ENCODE measurements around the gene MXRA8. TPM values are rescaled to one million over a fixed set of nuclear protein-coding genes. Genes with fewer than 3 reads are reported as not detected.

The MXRA8 gene
- total RNA-seq, 1 experiment from 2014 or later, result 5.0 TPM

DNA sequence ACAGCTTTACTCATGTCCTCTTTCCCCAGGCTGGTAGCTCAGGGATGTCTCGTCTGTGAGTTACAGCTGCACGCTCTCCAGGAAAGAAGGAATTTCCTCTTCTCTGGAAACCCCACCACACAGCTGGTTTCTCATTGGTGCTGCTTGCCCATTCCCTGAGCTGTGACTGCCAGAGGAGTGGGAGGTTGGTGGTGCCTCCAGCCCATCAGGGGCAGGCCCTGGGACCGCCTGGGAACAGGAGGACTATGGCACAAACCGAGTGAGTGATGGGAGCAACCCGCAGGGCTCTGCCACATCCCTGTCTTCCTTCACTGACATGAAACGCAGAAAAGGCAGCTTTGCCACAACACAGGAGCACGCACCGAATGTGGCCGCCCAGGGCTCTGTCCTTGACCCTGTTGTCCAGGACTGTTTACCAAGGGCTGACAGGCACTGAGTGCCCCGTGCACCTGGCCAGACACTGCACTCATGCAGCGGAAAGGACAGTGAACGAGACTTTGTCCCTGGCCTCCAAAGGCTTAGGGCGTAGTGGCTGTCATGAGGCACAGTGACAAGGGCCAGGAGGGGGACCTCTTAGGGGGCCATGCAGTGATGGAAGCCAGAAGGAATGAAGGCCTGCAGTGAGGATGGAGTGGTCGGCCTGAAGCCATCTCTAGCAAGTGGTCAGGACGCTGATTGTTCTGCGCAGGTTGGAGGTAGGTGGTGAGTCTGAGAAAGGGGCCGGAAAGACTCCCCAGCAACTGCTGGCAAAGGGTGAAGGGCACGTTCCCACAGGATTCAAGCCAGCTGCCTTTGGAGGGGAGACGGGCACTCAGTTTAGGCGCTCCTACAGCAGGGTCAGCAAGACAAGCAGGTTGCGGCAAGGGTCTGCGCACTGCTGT lies 42.5 kb upstream of the MXRA8 start:
- H3K9me3 ChIP-seq, result no peaks in the 10 kb centered on the region
- no TSS peak for BruUV-seq (replicated peaks)
- no peaks in the 10 kb centered on the region for H3K27me3 ChIP-seq (replicated peaks; ENCODE audit: control insufficient read depth, insufficient read depth, low read length)
- peaks cover 12% of the 10 kb centered on the region for H3K4me1 Mint-ChIP-seq (ENCODE audit: low read depth, unreplicated experiment)
- H3K36me3 ChIP-seq (ENCODE audit: control insufficient read depth, insufficient read depth, low read length), result peaks cover 4% of the 10 kb centered on the region; the same call in 1 of the 2 replicates
- H3K4me3 Mint-ChIP-seq (ENCODE audit: unreplicated experiment), result peak overlapping the region; percentile 86
- no peaks in the 10 kb centered on the region for H3K9me3 Mint-ChIP-seq (ENCODE audit: unreplicated experiment)
- H3K27me3 Mint-ChIP-seq (ENCODE audit: insufficient read depth, unreplicated experiment), result no peaks in the 10 kb centered on the region
- H3K4me3 ChIP-seq (ENCODE audit: low read depth, low read length), result peak overlapping the region; percentile 94
- ChIA-PET CTCF (interaction anchor here (0.5 to 1.2 kb wide), 2 partner anchors 102 to 105 kb away, joined by 3 to 4 read pairs; no protein-coding TSS in a partner anchor), POLR2A (no interaction called here)
- peaks cover 22% of the 10 kb centered on the region for H3K4me1 ChIP-seq
- no peak for TF ChIP-seq CTCF (IDR thresholded peaks at IDR 0.05; ENCODE audit: insufficient read depth in 1 of 2, low read depth in 1 of 2, low read length in 1 of 2, severe bottlenecking in 1 of 2, unreplicated experiment in 1 of 2)
- DNase-seq, result no peak
- peak overlapping the region; percentile 93 for H3K27ac Mint-ChIP-seq (ENCODE audit: unreplicated experiment)
- intact Hi-C loops (cut with micrococcal nuclease; ENCODE audit: unreplicated experiment), result no loop called here
- H3K36me3 Mint-ChIP-seq (ENCODE audit: insufficient read depth, unreplicated experiment), result peaks cover 85% of the 10 kb centered on the region

GRCh38 chr1:1399872-1400575 lies 41.7 kb upstream of the MXRA8 start:
- intact Hi-C loops (cut with micrococcal nuclease; ENCODE audit: unreplicated experiment), result loop anchor here (2.0 to 5.0 kb wide), 2 partner anchors 32 to 41 kb away; no protein-coding TSS in a partner anchor
- no peaks in the 10 kb centered on the region for H3K27me3 ChIP-seq (replicated peaks; ENCODE audit: control insufficient read depth, insufficient read depth, low read length)
- no peaks in the 10 kb centered on the region for H3K9me3 ChIP-seq
- Mint-ChIP-seq H3K4me1 (ENCODE audit: low read depth, unreplicated experiment) (peaks cover 12% of the 10 kb centered on the region), H3K4me3 (ENCODE audit: unreplicated experiment) (peak overlapping the region; percentile 86), H3K27ac (ENCODE audit: unreplicated experiment) (peak overlapping the region; percentile 93), H3K9me3 (ENCODE audit: unreplicated experiment) (no peaks in the 10 kb centered on the region), H3K36me3 (ENCODE audit: insufficient read depth, unreplicated experiment) (peaks cover 86% of the 10 kb centered on the region), H3K27me3 (ENCODE audit: insufficient read depth, unreplicated experiment) (no peaks in the 10 kb centered on the region)
- peak overlapping the region; percentile 94 for H3K4me3 ChIP-seq (ENCODE audit: low read depth, low read length)
- H3K36me3 ChIP-seq (ENCODE audit: control insufficient read depth, insufficient read depth, low read length), result peaks cover 2% of the 10 kb centered on the region; the same call in 1 of the 2 replicates
- POLR2A ChIA-PET, result interaction anchor here (1.6 kb wide), 1 partner anchor 36 kb away, joined by 4 read pairs; the partner anchor contains the start of gene VWA1
- TSS peak; percentile 58 for BruUV-seq (replicated peaks)
- peak in 1 of 2 experiments; percentile 37 for DNase-seq
- CTCF ChIA-PET, result interaction anchor here (0.5 to 1.2 kb wide), 2 partner anchors 103 to 106 kb away, joined by 3 to 4 read pairs; no protein-coding TSS in a partner anchor
- peaks cover 22% of the 10 kb centered on the region for H3K4me1 ChIP-seq
- no peak for TF ChIP-seq CTCF (IDR thresholded peaks at IDR 0.05; ENCODE audit: insufficient read depth in 1 of 2, low read depth in 1 of 2, low read length in 1 of 2, severe bottlenecking in 1 of 2, unreplicated experiment in 1 of 2)
